ENCODE measurements around the gene SLC27A1.
A peak's percentile ranks its signal among the peaks of the same experiment; 100 is the strongest.

The SLC27A1 gene

DNA sequence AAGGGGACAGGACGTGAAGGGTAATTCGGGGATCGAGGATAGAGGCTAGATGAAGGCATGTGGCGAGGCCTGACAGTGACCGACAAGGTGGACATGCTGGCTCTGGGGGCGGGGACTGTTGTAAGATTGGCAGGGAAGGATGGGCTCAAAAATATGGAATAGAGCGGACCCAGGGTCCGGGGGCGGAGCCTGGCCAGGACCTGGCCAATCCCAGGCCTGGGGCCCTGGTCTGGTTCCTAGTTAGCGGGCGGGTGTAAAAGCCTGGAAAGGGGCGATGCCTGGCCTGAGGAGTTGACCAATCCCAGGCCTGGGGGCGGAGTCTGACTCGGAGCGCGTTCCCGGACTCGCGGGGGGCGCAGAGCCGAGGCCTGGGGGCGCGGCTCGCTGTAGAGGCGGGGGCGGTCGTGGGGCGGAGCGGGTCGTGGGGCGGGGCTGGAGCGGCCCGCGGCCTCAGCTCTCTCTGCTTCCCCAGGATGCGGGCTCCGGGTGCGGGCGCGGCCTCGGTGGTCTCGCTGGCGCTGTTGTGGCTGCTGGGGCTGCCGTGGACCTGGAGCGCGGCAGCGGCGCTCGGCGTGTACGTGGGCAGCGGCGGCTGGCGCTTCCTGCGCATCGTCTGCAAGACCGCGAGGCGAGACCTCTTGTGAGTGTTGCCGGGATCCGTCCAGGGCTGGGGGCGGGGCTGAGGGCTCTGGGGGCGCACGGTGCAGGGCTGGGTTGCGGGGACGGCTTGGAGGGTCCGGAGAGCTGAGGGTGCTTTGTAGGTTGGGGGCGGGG is at the start of gene SLC27A1:
Gene SLC27A1, plus strand, starts transcription at position 457 of the 774 bp plus-strand sequence. Its CDS starts 17 bp downstream, at position 474.
- Histone ChIP-seq H3K27me3 (ENCODE audit: control insufficient read depth, insufficient read depth, low read length) (no peaks in the 10 kb centered on the region), H3K4me2 (ENCODE audit: low read length) (peak within 1 kb of the TSS; percentile 89), H3K27ac (peak within 1 kb of the TSS; percentile 91), H3K79me2 (peaks cover 26% of the 10 kb centered on the region), H3K9ac (peak within 1 kb of the TSS; percentile 69), H3K4me1 (peaks cover 15% of the 10 kb centered on the region), H3K4me3 (ENCODE audit: low read depth, low read length) (peak within 1 kb of the TSS; percentile 81), H2AFZ (peak within 1 kb of the TSS; percentile 73), H3K36me3 (ENCODE audit: control insufficient read depth, insufficient read depth, low read length) (no peaks in the 10 kb centered on the region), H3K9me3 (ENCODE audit: control insufficient read depth, low read length) (no peaks in the 10 kb centered on the region)
- TF ChIP-seq, protein P1, sequence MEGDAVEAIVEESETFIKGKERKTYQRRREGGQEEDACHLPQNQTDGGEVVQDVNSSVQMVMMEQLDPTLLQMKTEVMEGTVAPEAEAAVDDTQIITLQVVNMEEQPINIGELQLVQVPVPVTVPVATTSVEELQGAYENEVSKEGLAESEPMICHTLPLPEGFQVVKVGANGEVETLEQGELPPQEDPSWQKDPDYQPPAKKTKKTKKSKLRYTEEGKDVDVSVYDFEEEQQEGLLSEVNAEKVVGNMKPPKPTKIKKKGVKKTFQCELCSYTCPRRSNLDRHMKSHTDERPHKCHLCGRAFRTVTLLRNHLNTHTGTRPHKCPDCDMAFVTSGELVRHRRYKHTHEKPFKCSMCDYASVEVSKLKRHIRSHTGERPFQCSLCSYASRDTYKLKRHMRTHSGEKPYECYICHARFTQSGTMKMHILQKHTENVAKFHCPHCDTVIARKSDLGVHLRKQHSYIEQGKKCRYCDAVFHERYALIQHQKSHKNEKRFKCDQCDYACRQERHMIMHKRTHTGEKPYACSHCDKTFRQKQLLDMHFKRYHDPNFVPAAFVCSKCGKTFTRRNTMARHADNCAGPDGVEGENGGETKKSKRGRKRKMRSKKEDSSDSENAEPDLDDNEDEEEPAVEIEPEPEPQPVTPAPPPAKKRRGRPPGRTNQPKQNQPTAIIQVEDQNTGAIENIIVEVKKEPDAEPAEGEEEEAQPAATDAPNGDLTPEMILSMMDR (IDR thresholded peaks at IDR 0.05): no peak

DNA sequence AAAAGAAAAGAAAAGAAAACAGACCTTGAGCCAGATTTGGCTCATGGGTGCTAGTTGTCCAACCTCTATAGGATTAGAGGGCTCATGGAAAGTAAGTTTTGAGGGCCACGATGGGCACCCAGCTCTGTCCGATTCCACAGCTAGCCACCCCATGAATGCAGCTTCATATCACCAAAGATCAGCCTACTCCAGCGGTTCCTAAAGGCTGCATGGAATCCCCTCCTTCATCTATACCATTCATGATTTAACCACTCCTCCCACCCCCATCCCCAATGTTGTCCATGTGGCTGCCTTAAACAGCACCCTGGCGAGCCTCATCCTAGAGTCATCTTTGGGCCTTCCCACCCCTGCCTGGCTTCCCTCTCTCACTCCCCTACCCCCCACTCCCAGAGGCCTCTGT is 48.4 kb upstream of the SLC27A1 start:
- H3K9ac ChIP-seq: no peak overlapping the region
- TF ChIP-seq, protein P1 (IDR thresholded peaks at IDR 0.05): no peak
- peaks cover 2% of the 10 kb centered on the region for H3K4me1 ChIP-seq
- no peak overlapping the region for H3K27ac ChIP-seq
- no peak overlapping the region for H2AFZ ChIP-seq
- no peak overlapping the region for H3K4me2 ChIP-seq (ENCODE audit: low read length)
- H3K27me3 ChIP-seq (ENCODE audit: control insufficient read depth, insufficient read depth, low read length): no peaks in the 10 kb centered on the region
- no peaks in the 10 kb centered on the region for H3K9me3 ChIP-seq (ENCODE audit: control insufficient read depth, low read length)
- H3K4me3 ChIP-seq (ENCODE audit: low read depth, low read length): no peak overlapping the region
- H3K36me3 ChIP-seq (ENCODE audit: control insufficient read depth, insufficient read depth, low read length): no peaks in the 10 kb centered on the region
- no peaks in the 10 kb centered on the region for H3K79me2 ChIP-seq

DNA sequence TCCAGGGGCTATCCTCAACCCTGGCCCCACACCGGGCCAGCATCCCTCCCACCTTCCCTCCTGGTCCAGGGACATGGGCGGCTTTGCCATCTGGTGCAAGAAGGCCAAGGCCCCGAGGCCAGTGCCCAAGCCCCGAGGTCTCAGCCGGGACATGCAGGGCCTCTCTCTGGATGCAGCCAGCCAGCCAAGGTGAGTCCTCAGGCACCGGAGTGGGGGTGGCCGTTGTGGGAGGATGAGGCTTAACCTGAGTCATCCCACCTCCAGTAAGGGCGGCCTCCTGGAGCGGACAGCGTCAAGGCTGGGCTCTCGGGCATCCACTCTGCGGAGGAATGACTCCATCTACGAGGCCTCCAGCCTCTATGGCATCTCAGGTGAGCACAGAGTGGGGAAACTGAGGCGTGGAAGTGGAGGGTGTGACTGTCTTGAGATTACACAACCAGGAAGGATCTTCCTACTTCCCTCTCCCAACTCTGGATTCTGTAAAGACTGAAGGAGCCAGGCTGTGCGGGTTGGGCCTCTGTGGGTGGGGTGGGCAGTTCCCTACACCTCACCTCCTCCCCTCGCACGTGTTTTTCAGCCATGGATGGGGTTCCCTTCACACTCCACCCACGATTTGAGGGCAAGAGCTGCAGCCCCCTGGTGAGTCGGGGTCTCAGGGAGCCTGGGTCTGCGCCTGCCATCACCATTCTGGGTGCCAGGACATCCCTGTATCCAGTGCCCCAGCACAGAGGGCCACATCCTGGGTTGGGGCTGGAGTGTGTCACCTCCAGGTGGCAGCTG is 46.7 kb upstream of the SLC27A1 start:
- TF ChIP-seq, protein P1 (IDR thresholded peaks at IDR 0.05): no peak
- no peak overlapping the region for H3K9ac ChIP-seq
- H3K27ac ChIP-seq: no peak overlapping the region
- H3K9me3 ChIP-seq (ENCODE audit: control insufficient read depth, low read length): no peaks in the 10 kb centered on the region
- H3K27me3 ChIP-seq (ENCODE audit: control insufficient read depth, insufficient read depth, low read length): no peaks in the 10 kb centered on the region
- H3K36me3 ChIP-seq (ENCODE audit: control insufficient read depth, insufficient read depth, low read length): no peaks in the 10 kb centered on the region
- no peaks in the 10 kb centered on the region for H3K79me2 ChIP-seq
- no peak overlapping the region for H3K4me3 ChIP-seq (ENCODE audit: low read depth, low read length)
- peaks cover 2% of the 10 kb centered on the region for H3K4me1 ChIP-seq
- H3K4me2 ChIP-seq (ENCODE audit: low read length): no peak overlapping the region
- H2AFZ ChIP-seq: no peak overlapping the region

DNA sequence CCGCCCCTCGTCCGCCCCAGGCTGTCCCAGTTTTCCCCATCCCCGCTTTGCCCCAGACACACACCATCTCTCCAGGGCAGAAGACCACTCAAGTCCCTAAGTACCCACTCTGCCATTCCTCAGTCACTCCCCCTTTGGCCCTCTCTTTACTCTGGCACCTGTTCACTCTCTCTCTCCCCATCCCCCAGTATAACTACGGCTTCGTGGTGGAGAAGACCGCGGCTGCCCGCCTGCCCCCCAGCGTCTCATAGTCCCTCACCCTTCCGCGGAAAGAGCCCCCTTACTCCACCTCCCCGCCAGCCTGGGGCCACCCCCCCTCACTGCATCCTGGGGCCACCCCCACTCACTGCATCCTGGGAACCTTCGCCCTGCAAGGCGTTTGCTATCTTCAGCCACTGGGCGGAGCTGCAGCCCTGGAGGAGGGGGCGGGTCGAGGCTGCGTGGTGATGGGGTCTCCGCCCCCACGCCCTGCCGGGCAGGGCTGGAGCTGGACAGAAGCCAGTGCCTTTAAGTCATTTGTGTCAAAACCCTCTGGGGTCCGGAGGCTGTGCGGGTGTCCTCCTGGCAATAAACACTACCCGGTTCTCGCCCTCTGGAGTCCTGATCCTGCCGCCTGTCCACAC is 45.5 kb upstream of the SLC27A1 start:
- Histone ChIP-seq H3K9ac (no peak overlapping the region), H3K4me3 (ENCODE audit: low read depth, low read length) (no peak overlapping the region)
- TF ChIP-seq, protein P1 (IDR thresholded peaks at IDR 0.05): peak; percentile 33

More for the DNA sequence above, 45.5 kb upstream of the SLC27A1 start:
- Histone ChIP-seq H3K36me3 (ENCODE audit: control insufficient read depth, insufficient read depth, low read length) (no peaks in the 10 kb centered on the region), H3K4me1 (peaks cover 6% of the 10 kb centered on the region), H3K27me3 (ENCODE audit: control insufficient read depth, insufficient read depth, low read length) (no peaks in the 10 kb centered on the region), H3K27ac (no peak overlapping the region), H2AFZ (no peak overlapping the region), H3K79me2 (no peaks in the 10 kb centered on the region), H3K9me3 (ENCODE audit: control insufficient read depth, low read length) (no peaks in the 10 kb centered on the region), H3K4me2 (ENCODE audit: low read length) (no peak overlapping the region)
